Fibroblast of the aortic adventitia (primary cell): Measurements from ENCODE around the gene ZDHHC7. TPM values are rescaled to one million over a fixed set of nuclear protein-coding genes. Genes with fewer than 3 reads are reported as not detected.
A peak's percentile ranks its signal among the peaks of the same experiment; 100 is the strongest.

Experiments used
- DNase-seq: peaks from one replicate; pipeline ENCODE4 v3.0.0-alpha.2; 2010; ENCODE audit warnings: low read depth
- H3K4me3 ChIP-seq: 2 replicates; pipeline ENCODE4 v1.5.1; 2011; ENCODE audit warnings: low read depth, mild to moderate bottlenecking, control low read depth, low read length, moderate library complexity
- total RNA-seq: library from RNA; depleted of rRNA; stranded (reverse); fragments of >200 nt; gene quantifications from 2 replicates; pipeline ENCODE4 v1.2.3, GENCODE V29; 2012; ENCODE audit warnings: low replicate concordance
- TF ChIP-seq, protein P1 (sequence below): IDR thresholded peaks from 2 replicates; pipeline ENCODE4 v1.5.1; 2011; ENCODE audit warnings: mild to moderate bottlenecking, low read length, control low read depth, inconsistent platforms; ENCODE audit not compliant: insufficient read depth

Gene ZDHHC7
- total RNA-seq, 1 donor: 82.5 TPM

DNA sequence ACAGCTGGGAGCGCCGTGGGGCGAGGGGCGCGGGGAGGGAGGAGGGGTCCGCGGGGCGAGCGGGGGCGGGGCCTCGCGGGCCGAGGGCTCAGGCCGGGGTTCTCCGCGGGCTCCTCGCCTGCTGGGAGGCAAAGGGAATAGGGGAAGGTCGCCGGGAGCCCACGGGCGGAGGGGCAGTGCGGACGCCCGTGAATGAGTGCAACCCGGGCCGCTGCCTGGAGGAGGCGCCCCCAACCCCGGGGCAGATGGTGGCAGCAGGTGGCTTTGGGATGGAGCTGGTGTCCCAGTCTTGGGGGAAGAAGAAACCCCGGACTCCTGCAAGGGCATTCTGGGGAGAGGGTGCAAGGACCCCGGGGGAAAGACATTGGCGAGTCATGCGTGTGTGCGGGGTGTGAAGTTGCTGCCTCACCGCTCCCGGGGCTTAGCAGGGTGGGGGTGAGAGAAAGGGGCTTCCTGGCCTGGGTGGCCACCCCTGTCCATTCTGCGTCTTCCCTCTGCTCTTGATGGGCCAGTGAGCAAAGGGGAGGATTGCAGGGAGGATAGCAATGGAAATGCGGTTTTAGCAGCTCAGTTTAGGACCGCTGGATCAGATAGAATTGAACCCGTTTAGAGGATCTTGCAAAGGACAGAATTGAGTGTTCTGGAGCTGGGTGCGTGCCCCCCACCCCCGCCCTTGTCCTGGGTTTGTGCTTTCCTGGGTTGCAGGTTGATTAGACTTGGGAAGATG lies 16.8 kb upstream of the ZDHHC7 start:
- TF ChIP-seq, protein P1, sequence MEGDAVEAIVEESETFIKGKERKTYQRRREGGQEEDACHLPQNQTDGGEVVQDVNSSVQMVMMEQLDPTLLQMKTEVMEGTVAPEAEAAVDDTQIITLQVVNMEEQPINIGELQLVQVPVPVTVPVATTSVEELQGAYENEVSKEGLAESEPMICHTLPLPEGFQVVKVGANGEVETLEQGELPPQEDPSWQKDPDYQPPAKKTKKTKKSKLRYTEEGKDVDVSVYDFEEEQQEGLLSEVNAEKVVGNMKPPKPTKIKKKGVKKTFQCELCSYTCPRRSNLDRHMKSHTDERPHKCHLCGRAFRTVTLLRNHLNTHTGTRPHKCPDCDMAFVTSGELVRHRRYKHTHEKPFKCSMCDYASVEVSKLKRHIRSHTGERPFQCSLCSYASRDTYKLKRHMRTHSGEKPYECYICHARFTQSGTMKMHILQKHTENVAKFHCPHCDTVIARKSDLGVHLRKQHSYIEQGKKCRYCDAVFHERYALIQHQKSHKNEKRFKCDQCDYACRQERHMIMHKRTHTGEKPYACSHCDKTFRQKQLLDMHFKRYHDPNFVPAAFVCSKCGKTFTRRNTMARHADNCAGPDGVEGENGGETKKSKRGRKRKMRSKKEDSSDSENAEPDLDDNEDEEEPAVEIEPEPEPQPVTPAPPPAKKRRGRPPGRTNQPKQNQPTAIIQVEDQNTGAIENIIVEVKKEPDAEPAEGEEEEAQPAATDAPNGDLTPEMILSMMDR: no peak
- peak overlapping the region; percentile 79 for H3K4me3 ChIP-seq
- no peak for DNase-seq

DNA sequence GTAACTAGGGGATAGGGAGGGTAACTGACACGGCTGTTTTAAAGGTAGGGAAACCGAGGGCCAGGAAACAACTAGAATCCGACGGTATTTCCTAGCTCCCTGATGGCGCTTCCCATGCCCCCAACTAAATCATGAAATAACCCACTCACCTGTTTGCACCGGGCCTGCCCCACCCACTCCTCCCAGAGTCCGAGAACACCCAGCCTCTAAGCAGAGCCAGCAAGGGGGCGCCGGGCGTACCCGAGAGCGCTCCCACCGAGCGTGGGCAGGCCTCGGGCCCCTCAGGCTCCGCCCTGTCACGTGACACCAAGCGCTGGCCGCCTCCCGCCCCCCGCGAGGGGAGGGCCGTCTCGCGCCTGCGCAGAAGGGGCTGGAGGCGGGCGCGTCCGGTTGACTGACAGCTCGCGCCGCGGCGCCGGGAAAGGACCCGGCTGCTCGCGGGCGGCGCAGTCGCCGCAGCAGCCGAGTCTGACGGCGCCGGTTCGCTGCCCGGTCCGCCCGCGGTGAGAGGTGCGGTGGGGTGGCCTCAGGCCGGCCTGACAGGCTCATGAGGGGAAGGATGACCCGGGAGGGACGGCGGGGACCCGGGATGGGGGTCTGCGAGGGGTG lies 16.1 kb upstream of the ZDHHC7 start, which contains the start of gene KIAA0513:
Gene KIAA0513, plus strand, starts transcription at position 447 of the 609 bp plus-strand sequence. CDS start 39,277 bp downstream, outside the sequence.
- peak; percentile 88 for DNase-seq
- TF ChIP-seq, protein P1: peak; percentile 14
- peak within 1 kb of the TSS; percentile 83 for H3K4me3 ChIP-seq

DNA sequence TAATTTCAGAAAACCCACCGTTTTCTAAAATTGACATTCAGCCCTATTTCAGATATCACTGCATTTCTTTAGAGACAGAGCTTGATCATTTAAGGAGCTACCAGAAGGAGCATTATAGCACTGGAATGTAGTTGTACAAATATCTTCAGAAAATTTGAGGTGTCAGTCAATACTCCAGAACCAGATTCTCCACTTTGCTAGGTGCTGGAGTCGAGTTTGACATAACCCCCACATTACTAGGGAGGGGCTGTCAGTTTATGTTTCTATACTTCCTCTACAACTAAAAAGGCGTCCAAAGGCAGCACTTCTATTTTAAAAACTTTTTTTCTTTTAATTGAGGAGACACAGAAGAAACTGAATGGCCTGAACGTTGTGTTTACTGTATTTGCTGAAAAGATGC lies 15.4 kb upstream of the ZDHHC7 start:
- DNase-seq: no peak
- H3K4me3 ChIP-seq: peak overlapping the region; percentile 83
- TF ChIP-seq, protein P1: no peak

DNA sequence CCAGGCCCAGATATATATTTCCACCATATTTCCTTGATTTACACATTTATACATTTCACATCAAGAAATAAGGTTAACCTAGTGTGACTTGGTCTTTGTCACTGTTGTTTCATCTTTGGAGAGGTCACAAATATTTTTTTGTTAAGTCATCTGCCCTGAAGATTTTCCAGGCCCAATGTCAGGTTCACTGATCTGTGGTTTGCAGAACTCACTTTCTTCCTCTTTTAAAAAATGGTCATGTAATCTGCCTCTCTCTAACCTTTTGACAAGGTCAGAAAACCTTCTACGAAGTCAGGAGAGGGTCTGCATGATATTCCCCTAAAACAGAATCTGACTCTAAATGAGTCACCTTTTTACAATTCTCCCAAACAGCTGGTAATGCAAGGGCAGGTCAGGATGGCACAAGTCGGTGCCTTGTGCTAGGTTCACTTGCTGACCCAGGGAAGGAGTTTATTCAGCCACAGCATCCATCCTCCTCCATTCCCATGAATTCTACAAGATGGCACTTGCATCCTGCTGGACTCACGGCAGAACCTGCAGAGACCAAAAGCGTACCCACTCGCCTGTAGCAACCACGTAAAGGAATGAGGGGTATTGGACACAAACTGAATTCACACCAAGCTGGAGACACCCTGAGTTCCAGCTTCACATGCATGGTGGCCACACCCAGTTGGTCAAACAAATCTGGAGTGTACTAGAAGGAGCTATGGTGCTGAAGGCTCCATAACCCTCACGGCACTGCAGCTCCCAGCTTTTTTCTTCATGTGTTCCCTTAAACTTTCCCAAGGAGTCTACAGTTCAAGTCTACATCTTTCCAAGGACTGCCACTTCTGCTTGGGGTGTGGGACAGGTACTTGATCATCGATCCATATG lies 14.7 kb upstream of the ZDHHC7 start:
- peak overlapping the region; percentile 5 for H3K4me3 ChIP-seq
- no peak for DNase-seq
- TF ChIP-seq, protein P1: no peak

DNA sequence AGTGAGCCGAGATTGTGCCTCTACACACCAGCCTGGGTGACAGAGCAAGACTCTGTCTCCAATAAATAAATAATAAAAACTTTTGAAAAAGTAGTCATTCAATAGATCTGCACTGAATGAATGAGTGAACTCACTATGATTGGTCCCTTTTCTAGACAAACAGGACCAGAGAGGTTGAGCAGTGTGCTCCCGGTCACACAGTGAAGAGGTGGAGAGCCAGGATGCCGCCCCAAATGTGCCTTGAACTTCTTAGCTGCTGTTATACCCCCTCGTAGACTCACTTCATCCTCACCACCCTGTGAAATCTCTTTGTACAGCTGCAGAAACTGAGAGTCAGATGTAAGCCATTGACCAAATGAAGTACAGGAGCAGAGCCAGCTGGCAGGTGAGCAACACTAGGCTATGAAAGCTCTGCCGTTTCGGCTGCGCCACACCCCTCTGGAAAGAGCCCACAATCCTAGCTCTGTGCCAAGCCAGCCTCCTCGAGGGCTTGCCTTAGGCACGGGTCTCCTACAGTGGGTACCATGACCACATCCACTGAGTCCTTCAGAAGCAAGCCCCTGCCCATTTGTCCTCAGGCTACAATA lies 8.4 kb upstream of the ZDHHC7 start:
- DNase-seq: peak; percentile 72
- H3K4me3 ChIP-seq: no peak overlapping the region
- TF ChIP-seq, protein P1: no peak

DNA sequence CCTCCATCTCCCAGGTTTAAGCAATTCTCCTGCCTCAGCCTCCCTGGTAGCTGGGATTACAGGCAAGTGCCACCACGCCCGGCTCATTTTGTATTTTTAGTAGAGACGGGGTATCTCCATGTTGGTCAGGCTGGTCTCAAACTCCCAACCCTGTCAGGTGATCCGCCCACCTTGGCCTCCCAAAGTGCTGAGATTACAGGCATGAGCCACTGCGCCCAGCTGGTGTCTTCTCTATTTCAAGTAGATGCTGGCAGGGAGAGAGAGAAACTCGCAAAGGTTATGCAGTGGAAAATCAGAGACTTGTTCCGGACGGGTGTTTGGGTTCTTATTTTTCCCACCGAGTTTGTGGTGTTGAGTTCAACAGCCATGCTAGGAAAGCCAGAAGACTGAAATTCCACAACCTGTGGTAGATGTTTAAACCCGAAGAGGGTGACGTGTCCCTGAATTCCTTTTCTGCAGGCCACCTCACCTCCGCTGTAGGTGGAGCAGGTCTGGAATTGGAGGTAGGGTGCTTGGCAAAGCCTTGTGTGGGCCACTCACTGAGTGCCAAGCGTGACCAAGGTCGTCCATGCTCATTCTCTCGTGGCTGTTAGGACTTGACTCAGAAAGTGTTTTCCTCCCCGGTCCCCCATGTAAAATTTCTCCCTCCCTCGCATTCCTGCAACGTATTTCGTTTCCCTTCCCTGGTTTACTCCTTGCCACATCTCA lies 7.3 kb upstream of the ZDHHC7 start:
- TF ChIP-seq, protein P1: no peak
- no peak for DNase-seq
- H3K4me3 ChIP-seq: no peak overlapping the region
